AG09309 (cell line): ENCODE measurements around the gene KIF18B.

Experiments used
- DNase-seq: peaks from one replicate; pipeline ENCODE4 v3.0.0-alpha.2; 2010; ENCODE audit warnings: low read depth
- H3K4me3 ChIP-seq: 2 replicates; pipeline ENCODE4 v1.5.1; 2011; ENCODE audit warnings: mild to moderate bottlenecking, low read depth, low read length, moderate library complexity; ENCODE audit not compliant: control insufficient read depth
- CTCF ChIP-seq: IDR thresholded peaks from 2 replicates; pipeline ENCODE4 v1.5.1; 2011; ENCODE audit warnings: mild to moderate bottlenecking, low read depth, low read length, inconsistent platforms; ENCODE audit not compliant: insufficient read depth, control insufficient read depth; ENCODE audit errors: missing control alignments

KIF18B gene

GRCh38 chr17:44889003-44889402, 58.6 kb downstream of the KIF18B start:
- DNase-seq: no peak
- H3K4me3 ChIP-seq: no peak overlapping the region

GRCh38 chr17:44887971-44888954, 59.3 kb downstream of the KIF18B start:
- no peak overlapping the region for H3K4me3 ChIP-seq
- no peak for DNase-seq
- TF ChIP-seq CTCF: no peak

More at GRCh38 chr17:44889003-44889402, 58.6 kb downstream of the KIF18B start:
- TF ChIP-seq CTCF: no peak

GRCh38 chr17:44887016-44887415, 60.6 kb downstream of the KIF18B start:
- H3K4me3 ChIP-seq: no peak overlapping the region
- no peak for DNase-seq
- TF ChIP-seq CTCF: no peak

GRCh38 chr17:44884941-44885340, 62.6 kb downstream of the KIF18B start:
- TF ChIP-seq CTCF: no peak
- H3K4me3 ChIP-seq: no peak overlapping the region
- DNase-seq: no peak

GRCh38 chr17:44881145-44881544, 66.4 kb downstream of the KIF18B start:
- TF ChIP-seq CTCF: no peak
- no peak for DNase-seq
- H3K4me3 ChIP-seq: no peak overlapping the region

- TF ChIP-seq CTCF: no peak
- no peak for DNase-seq
- no peak overlapping the region for H3K4me3 ChIP-seq
Measured at GRCh38 chr17:44880062-44880461, 67.5 kb downstream of the KIF18B start.

- no peak for TF ChIP-seq CTCF
- H3K4me3 ChIP-seq: no peak overlapping the region
- no peak for DNase-seq
Measured at GRCh38 chr17:44879376-44879775, 68.2 kb downstream of the KIF18B start.
